Testis (tissue), 2 donors: ENCODE data around the gene FAM120C.

ENCODE experiments used
- CTCF ChIP-seq, 3 experiments: fragments of 450-650 bp in 2 of 3; fragments of 200-600 bp in 1 of 3; sonication (generic) in 1 of 3; IDR thresholded peaks; one replicate each; pipeline ENCODE4 v1.5.1; 2016 to 2019; ENCODE audit warnings: antibody characterized with exemption in 3 of 3, mild to moderate bottlenecking in 2 of 3, moderate library complexity in 1 of 3
- POLR2A ChIP-seq: fragments of 450-650 bp; IDR thresholded peaks from one replicate; pipeline ENCODE4 v1.6.1; 2017; ENCODE audit warnings: antibody characterized with exemption, mild to moderate bottlenecking, moderate library complexity

- TF ChIP-seq CTCF (IDR thresholded peaks at IDR 0.05) (no peak), POLR2A (no peak)
Observed at GRCh38 chrX:54181202-54181953, 1.7 kb downstream of the FAM120C start.
